Measurements from ENCODE around the gene ECE1. TPM values are rescaled to one million over a fixed set of nuclear protein-coding genes. Genes with fewer than 3 reads are reported as not detected.

The ECE1 gene
- total and polyA plus RNA-seq, 4 donors, result 12.1 to 155 (median 123) TPM

DNA sequence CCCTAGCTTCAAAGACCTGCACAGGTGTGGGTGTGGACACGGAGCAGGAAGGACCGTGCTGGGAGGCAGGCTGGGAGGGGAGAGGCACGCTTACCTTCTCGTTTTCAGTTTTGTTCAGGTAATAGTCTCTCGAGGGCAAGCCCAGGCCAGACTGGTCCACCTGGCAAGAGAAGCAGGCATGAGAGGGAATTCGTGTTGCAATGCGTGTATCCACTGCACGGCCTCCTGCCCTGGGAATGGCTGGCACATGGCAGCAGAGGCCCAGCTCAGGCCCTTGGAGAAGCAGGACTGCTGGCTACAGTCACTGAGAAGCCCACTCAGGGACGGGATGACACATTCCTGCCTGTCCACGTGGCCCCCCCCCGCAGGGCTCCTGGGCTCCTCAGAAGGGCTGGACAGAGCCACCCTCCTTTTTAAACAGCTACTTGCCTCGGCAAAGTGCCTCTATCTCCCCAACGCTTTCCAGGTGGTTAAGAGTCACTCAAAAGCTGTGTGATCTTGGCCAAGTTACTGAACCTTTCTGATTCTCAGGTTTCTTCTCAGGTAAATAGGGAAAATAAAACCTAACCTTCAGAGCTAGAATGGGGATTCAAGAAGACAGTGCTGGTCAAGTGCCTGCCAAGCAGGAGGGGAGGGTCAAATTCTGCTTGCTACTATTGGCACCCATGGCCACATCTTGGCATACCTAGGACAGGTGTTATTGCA lies 32.7 kb downstream of the ECE1 start:
- ATAC-seq (ENCODE audit: low FRiP score) (no peak), DNase-seq (no peak)
- intact Hi-C loops (cut with DNase I), result loop anchor here in 1 of 2 donors (2.0 kb wide), 1 partner anchor 77 kb away; no protein-coding TSS in a partner anchor
- Histone ChIP-seq H3K4me1 (ENCODE audit: control insufficient read depth in 1 of 2, insufficient read depth in 2 of 2, low read length in 2 of 2) (no peaks in the 10 kb centered on the region), H3K9me3 (ENCODE audit: control insufficient read depth, low read length) (no peaks in the 10 kb centered on the region), H3K4me3 (ENCODE audit: low read length in 2 of 2) (no peak overlapping the region), H3K36me3 (ENCODE audit: control insufficient read depth in 1 of 2, insufficient read depth in 2 of 2, low read length in 1 of 2) (peaks cover 2 to 3% of the 10 kb centered on the region in 2 donors), H3K27ac (ENCODE audit: low read depth in 1 of 2, low read length in 2 of 2) (no peak overlapping the region), H3K27me3 (ENCODE audit: control insufficient read depth in 1 of 2, insufficient read depth in 2 of 2, low read length in 1 of 2) (no peaks in the 10 kb centered on the region)
- WGBS, 2 donors, result 78 to 80% methylated on average over 13 of the region's 13 CpGs

DNA sequence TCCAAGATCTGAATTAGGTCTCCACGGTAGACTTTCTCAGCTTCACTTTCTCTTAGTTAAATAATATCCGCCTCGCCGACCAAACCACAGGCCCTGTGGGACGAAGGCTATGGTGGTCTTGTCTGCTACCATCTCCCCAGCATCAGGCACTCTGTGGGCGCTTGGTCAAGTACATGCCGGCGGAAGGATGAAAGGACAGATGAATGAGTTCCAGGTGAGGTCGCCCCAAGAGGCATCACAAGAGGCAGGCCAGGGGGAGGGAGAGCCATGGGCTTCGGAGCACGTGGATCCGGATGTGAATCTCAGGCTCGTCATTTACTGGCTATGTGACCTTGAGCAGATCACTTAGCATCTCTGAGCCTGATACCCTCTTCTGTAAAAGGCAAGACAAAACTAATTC lies 33.5 kb downstream of the ECE1 start:
- no peaks in the 10 kb centered on the region for H3K4me1 ChIP-seq (ENCODE audit: control insufficient read depth in 1 of 2, insufficient read depth in 2 of 2, low read length in 2 of 2)
- WGBS, 2 donors, result 87% methylated on average over 13 of the region's 13 CpGs
- no peak for DNase-seq
- H3K36me3 ChIP-seq (ENCODE audit: control insufficient read depth in 1 of 2, insufficient read depth in 2 of 2, low read length in 1 of 2), result peaks cover 2 to 3% of the 10 kb centered on the region in 2 donors
- H3K27ac ChIP-seq (ENCODE audit: low read depth in 1 of 2, low read length in 2 of 2), result no peak overlapping the region
- no peaks in the 10 kb centered on the region for H3K27me3 ChIP-seq (ENCODE audit: control insufficient read depth in 1 of 2, insufficient read depth in 2 of 2, low read length in 1 of 2)
- no peaks in the 10 kb centered on the region for H3K9me3 ChIP-seq (ENCODE audit: control insufficient read depth, low read length)
- intact Hi-C loops (cut with DNase I), result loop anchor here in 1 of 2 donors (2.0 kb wide), 1 partner anchor 78 kb away; no protein-coding TSS in a partner anchor
- no peak for ATAC-seq (ENCODE audit: low FRiP score)
- H3K4me3 ChIP-seq (ENCODE audit: low read length in 2 of 2), result no peak overlapping the region

DNA sequence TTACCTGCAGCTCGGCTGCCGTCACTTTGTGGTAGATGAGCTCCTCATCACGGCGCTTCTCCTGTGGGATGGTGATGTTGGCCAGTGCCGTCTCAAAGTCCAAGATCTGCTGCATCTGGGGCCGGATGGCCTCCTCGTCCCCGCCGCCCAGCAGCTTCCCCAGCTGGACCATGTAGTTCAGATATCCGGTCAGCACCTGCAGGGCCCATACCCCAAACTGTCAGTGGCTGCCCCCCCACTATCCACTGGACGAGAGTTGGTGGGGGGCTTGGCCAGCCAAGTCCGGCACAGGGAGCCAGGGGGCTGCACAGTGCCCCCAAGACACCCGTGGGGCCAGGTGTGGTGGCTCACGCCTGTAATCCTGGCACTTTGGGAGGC lies 34.3 kb downstream of the ECE1 start:
- Histone ChIP-seq H3K27me3 (ENCODE audit: control insufficient read depth in 1 of 2, insufficient read depth in 2 of 2, low read length in 1 of 2) (no peaks in the 10 kb centered on the region), H3K27ac (ENCODE audit: low read depth in 1 of 2, low read length in 2 of 2) (peak overlapping the region in 1 of 2 donors; percentile 58), H3K4me3 (ENCODE audit: low read length in 2 of 2) (no peak overlapping the region), H3K4me1 (ENCODE audit: control insufficient read depth in 1 of 2, insufficient read depth in 2 of 2, low read length in 2 of 2) (no peaks in the 10 kb centered on the region), H3K9me3 (ENCODE audit: control insufficient read depth, low read length) (no peaks in the 10 kb centered on the region), H3K36me3 (ENCODE audit: control insufficient read depth in 1 of 2, insufficient read depth in 2 of 2, low read length in 1 of 2) (peaks cover 2 to 3% of the 10 kb centered on the region in 2 donors)
- intact Hi-C loops (cut with DNase I), result loop anchor here (1.0 to 2.0 kb wide), 3 partner anchors 79 to 113 kb away; no protein-coding TSS in a partner anchor
- DNase-seq, result no peak
- WGBS, 2 donors, result 91 to 92% methylated on average over 14 of the region's 14 CpGs
- ATAC-seq (ENCODE audit: low FRiP score), result no peak

DNA sequence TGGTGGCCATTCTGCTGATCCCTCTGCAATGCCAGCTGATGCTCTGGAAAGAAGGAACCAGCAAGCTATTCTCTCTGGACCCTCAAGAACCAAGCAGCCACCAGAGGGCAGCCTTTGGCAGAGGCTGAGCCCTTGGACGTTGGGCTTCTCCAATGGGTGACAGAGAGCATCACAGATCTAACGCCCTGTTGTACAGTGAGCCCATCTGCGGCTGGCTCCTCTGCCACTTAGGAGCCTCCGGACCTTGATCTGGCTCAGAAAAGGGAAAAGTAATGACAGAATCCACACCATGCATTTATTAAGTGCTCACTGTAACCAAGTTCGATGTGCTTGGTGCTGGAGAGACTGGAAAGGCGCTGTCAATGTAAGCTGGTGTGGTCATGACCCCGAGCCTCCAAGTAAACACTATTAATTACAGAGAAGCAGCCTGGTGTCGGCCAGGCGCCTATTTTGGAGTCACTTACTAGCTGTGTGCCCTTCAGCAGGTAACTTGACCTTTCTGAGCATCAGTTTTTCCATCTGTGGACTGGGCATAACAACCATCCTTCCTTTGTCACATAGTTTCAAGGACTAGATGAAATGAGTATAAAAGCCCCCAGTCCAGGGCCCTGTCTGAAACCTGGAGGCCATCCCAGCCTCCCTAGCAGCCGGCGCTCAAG lies 34.9 kb downstream of the ECE1 start:
- ATAC-seq (ENCODE audit: low FRiP score) (peak; percentile 88), DNase-seq (peak; percentile 94 to 97)
- Histone ChIP-seq H3K9me3 (ENCODE audit: control insufficient read depth, low read length) (no peaks in the 10 kb centered on the region), H3K4me1 (ENCODE audit: control insufficient read depth in 1 of 2, insufficient read depth in 2 of 2, low read length in 2 of 2) (no peaks in the 10 kb centered on the region), H3K27me3 (ENCODE audit: control insufficient read depth in 1 of 2, insufficient read depth in 2 of 2, low read length in 1 of 2) (no peaks in the 10 kb centered on the region), H3K4me3 (ENCODE audit: low read length in 2 of 2) (no peak overlapping the region), H3K36me3 (ENCODE audit: control insufficient read depth in 1 of 2, insufficient read depth in 2 of 2, low read length in 1 of 2) (peaks cover 2 to 3% of the 10 kb centered on the region in 2 donors), H3K27ac (ENCODE audit: low read depth in 1 of 2, low read length in 2 of 2) (peak overlapping the region; percentile 58 to 66)
- intact Hi-C loops (cut with DNase I), result loop anchor here (1.0 to 2.0 kb wide), 3 partner anchors 79 to 113 kb away; no protein-coding TSS in a partner anchor
- WGBS, 2 donors, result 46 to 52% methylated on average over 11 of the region's 11 CpGs

DNA sequence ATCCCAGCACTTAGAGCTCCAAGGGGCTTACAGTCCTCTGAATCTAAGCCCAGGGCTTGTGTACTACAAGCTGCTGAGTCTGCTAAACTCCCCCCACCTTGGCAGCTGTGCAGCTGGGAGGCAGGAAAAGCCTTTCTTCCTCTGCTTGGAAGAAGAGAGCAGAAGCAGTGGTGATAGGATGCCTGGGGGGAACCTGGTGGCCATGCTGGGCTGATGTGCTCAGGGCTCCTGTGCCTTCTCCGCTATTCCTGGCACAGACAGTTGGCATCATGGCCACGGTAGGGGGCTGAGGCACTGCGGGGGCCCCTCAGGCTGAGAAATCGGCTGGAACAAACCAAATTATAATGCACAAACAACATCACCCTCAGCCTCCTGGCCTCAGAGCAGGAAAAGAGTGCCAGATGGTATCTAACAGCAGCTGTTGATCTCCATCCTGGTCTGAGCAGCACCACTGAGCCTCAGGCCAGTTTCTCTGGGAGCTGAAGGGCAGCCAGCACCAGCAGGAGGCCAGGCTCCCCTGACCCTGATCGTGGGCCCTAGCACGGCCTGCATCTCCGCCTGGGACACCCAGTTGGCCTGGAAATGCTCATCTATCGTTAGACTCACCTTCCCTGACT lies 35.8 kb downstream of the ECE1 start:
- 11 to 16% methylated on average over 8 of the region's 8 CpGs for WGBS, 2 donors
- H3K27me3 ChIP-seq (ENCODE audit: control insufficient read depth in 1 of 2, insufficient read depth in 2 of 2, low read length in 1 of 2), result no peaks in the 10 kb centered on the region
- H3K36me3 ChIP-seq (ENCODE audit: control insufficient read depth in 1 of 2, insufficient read depth in 2 of 2, low read length in 1 of 2), result peaks cover 2 to 3% of the 10 kb centered on the region in 2 donors
- peak; percentile 67 for ATAC-seq (ENCODE audit: low FRiP score)
- H3K4me1 ChIP-seq (ENCODE audit: control insufficient read depth in 1 of 2, insufficient read depth in 2 of 2, low read length in 2 of 2), result no peaks in the 10 kb centered on the region
- intact Hi-C loops (cut with DNase I), result loop anchor here (2.0 kb wide), 2 partner anchors 80 to 114 kb away; no protein-coding TSS in a partner anchor
- H3K27ac ChIP-seq (ENCODE audit: low read depth in 1 of 2, low read length in 2 of 2), result peak overlapping the region; percentile 4 to 66
- H3K4me3 ChIP-seq (ENCODE audit: low read length in 2 of 2), result no peak overlapping the region
- DNase-seq, result peak; percentile 77 to 83
- no peaks in the 10 kb centered on the region for H3K9me3 ChIP-seq (ENCODE audit: control insufficient read depth, low read length)

DNA sequence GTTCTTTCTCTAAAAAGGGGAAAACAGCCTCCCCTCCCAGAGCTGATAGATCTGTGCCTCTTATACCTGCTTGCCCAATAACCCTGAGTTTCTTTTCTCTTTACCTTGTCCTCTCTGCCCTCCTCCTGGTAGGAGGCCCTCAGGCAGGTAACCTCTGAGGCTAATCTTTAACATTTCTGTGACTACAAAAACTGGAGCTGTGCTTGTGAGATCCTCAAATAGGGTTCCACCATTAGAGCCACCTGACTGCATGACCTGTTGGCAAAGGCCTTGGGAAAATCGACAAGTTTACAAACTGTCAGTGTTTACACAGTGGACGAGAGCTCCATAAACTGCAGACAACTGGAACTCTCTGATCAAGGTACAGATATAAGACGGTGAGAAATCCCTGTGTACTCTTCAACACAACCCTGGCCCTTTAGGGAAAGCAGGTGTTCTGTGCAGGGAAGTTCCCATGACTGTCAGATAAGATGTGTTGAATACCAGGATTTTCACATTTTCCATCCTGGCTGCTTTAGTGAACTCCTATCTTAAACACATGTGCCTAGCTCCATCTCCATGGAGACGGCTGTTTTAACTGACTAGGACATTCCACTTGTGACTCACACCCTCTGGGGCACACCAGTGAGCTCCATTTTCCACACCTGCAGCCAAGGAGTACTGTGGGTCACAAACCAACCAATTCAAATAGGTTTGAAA lies 38.3 kb downstream of the ECE1 start:
- Histone ChIP-seq H3K9me3 (ENCODE audit: control insufficient read depth, low read length) (no peaks in the 10 kb centered on the region), H3K27me3 (ENCODE audit: control insufficient read depth in 1 of 2, insufficient read depth in 2 of 2, low read length in 1 of 2) (no peaks in the 10 kb centered on the region), H3K4me3 (ENCODE audit: low read length in 2 of 2) (no peak overlapping the region), H3K36me3 (ENCODE audit: control insufficient read depth in 1 of 2, insufficient read depth in 2 of 2, low read length in 1 of 2) (peaks cover 5% of the 10 kb centered on the region in 2 donors), H3K4me1 (ENCODE audit: control insufficient read depth in 1 of 2, insufficient read depth in 2 of 2, low read length in 2 of 2) (no peaks in the 10 kb centered on the region), H3K27ac (ENCODE audit: low read depth in 1 of 2, low read length in 2 of 2) (peak overlapping the region; percentile 85 to 99)
- WGBS, 2 donors, result 5 to 7% methylated on average over 4 of the region's 4 CpGs
- DNase-seq, result peak; percentile 88 to 89
- peak; percentile 87 for ATAC-seq (ENCODE audit: low FRiP score)
- intact Hi-C loops (cut with DNase I), result no loop called here

DNA sequence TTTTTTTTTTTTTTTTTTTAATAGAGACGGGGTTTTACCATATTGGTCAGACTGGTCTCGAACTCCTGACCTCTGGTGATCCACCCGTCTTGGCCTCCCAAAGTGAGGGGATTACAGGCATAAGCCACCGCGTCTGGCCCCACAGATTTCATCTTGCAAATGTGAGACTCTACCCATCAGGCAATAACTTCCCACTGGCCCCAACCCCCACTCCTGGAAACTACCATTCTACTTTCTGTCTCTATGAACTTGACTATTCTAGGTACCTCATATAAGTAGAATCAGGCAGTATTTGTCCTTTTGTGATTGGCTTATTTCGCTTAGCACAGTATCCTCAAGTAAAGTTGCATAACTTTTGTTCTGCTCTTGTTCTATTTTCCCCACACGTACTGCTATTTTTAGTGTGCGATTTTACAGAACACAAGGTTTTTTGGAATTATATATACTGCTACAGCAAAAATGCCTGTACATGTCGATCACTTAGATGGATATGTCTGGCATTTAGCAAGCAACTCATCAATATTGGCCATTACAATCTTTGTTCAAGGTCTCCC lies 40.2 kb downstream of the ECE1 start:
- H3K36me3 ChIP-seq (ENCODE audit: control insufficient read depth in 1 of 2, insufficient read depth in 2 of 2, low read length in 1 of 2), result peaks cover 2 to 7% of the 10 kb centered on the region in 2 donors
- ATAC-seq (ENCODE audit: low FRiP score), result no peak
- no peaks in the 10 kb centered on the region for H3K9me3 ChIP-seq (ENCODE audit: control insufficient read depth, low read length)
- H3K4me1 ChIP-seq (ENCODE audit: control insufficient read depth in 1 of 2, insufficient read depth in 2 of 2, low read length in 2 of 2), result no peaks in the 10 kb centered on the region
- DNase-seq, result no peak
- 97 to 98% methylated on average over 9 of the region's 9 CpGs for WGBS, 2 donors
- no peak overlapping the region for H3K27ac ChIP-seq (ENCODE audit: low read depth in 1 of 2, low read length in 2 of 2)
- no peaks in the 10 kb centered on the region for H3K27me3 ChIP-seq (ENCODE audit: control insufficient read depth in 1 of 2, insufficient read depth in 2 of 2, low read length in 1 of 2)
- intact Hi-C loops (cut with DNase I), result no loop called here
- H3K4me3 ChIP-seq (ENCODE audit: low read length in 2 of 2), result no peak overlapping the region
